Stimulated activated CD8-positive, alpha-beta memory T cell treated with anti-CD3 and anti-CD28 coated beads, Interleukin-4, amount 100 ng/mL, for 1 hour (primary cell): ENCODE data around the gene FAM236D.
"Not testable (repeated sequence)": the region's sequence is repeated elsewhere in the genome, so short reads cannot be mapped to it uniquely, and the experiment has no call there.

ENCODE experiments used
- DNase-seq, 2 donors: peaks; one replicate each; pipeline ENCODE4 v3.0.0-alpha.2; 2020; ENCODE audit warnings: low read depth in 2 of 2, low spot score in 1 of 2

FAM236D gene

GRCh38 chrX:72808110-72808509, at the start of gene FAM236D:
TSS of gene FAM236D (minus strand) at chrX:72808210. CDS start at chrX:72808110, 100 bp downstream.
- DNase-seq: not testable (repeated sequence)

- DNase-seq: not testable (repeated sequence)
Measured at GRCh38 chrX:72837532-72837931, 29.5 kb upstream of the FAM236D start.

- not testable (repeated sequence) for DNase-seq
Measured at GRCh38 chrX:72830701-72831100, 22.7 kb upstream of the FAM236D start.

DNA sequence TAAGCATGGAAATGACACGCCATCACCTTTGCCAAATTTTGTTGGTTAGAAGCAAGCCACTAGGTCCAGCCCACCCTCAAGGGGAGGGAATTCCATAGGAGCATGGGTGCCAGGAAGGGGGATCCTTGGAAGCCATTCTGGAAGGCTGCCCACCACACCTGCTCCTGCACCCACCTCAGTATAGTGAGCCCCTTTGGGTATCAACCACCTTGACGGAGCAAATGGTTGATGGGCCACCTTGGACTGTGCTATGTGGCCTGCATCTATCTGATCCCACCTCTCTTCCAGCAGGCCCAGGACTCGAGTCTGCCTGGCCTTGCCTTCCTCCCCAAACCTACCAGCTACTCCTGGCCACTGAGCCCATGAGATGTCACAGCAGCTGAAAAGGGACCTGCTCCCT, 17.6 kb downstream of the FAM236D start:
- not testable (repeated sequence) for DNase-seq

DNA sequence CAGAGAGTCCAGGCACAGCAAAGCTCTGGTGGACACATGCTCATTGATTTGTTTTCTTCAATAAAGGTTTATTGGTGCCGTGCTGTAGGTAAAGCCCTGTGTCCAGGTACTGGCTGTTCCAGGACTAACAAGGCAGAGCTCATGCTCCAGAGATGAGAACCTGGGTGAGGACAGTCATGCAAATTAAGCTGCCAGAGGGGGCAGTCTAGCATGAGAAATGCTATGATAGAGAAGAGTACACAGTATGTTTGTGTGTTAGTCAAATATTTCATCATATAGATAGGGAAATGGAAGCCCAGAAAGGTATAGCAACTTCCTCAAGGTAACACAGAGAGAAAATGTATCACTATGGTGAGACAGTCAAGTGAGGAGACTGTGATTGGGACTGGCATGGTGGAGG, 19.9 kb downstream of the FAM236D start:
- DNase-seq: not testable (repeated sequence)

- not testable (repeated sequence) for DNase-seq
Measured at GRCh38 chrX:72783964-72784363, 24.0 kb downstream of the FAM236D start.

DNA sequence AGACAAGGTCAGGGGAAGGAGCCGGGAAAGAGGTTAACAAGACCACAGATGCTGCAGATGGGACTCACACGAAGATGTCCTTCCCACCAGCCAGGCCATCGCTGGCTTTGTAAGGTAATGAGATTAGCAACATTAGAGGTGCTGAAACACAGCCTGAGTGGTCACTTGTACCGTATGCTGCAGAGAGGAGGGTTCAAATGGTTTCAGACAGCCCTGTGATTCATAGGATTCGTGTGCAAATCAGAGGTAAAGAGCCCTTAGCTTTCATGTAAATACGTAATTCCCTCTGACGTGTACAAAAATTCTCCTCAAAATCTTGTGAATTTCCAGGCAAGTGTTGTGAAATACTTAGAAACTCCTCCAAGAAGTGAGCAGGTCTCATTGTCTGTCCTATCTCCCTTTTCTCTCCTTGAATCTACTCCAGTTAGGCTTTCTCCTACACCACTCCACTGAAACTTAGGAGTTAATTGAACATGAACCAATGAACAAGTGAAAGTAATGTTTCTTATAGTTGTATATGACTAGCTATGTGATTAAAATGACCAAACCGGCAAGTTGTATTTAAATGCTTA, 24.6 kb downstream of the FAM236D start:
- DNase-seq: not testable (repeated sequence)

DNA sequence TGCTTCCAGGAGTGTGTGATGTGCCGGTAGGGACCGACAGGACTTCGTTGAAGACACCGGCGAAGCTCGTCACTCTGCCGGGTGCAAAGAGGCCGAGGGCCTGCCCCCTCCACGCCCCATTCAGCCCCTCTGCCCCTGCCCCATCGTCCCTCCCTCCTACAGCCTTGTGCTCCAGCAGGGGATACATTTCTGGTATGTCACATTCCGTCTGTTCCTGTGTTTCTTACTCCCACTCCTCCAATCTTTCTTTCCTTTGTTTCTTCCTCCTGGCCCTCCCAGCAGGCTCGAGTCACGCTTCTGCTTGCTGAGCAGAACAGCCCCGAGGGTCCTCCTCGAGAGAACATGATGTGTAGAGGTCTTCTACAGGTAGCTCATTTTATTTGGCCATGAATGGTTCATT, 25.4 kb downstream of the FAM236D start, which contains the start of gene FAM236B:
FAM236B (minus strand) TSS at position 101 of the 400 bp plus-strand sequence; CDS start at position 1, 100 bp downstream.
- not testable (repeated sequence) for DNase-seq

- not testable (repeated sequence) for DNase-seq
Measured at GRCh38 chrX:72778146-72778545, 29.9 kb downstream of the FAM236D start.

DNA sequence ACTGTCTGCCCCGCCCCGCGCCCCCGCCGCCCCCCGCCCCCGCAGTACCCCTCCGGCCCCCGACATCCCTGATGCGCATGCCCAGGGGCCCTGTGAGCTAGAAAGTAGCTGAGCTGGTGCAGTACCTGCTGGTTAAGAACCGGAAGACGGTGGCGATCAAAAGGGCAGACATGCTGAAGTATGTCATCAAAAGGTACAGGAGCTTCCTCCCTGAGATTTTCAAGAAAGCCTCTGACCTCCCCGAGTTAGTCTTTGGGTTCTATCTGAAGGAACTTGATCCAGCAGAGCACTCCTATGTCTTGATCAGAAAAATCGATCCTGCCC, 30.6 kb downstream of the FAM236D start:
- DNase-seq: not testable (repeated sequence)

- not testable (repeated sequence) for DNase-seq
Measured at GRCh38 chrX:72776653-72777466, 31.1 kb downstream of the FAM236D start, which contains the start of gene DMRTC1B. TSS of gene DMRTC1B (plus strand) at chrX:72776890. CDS start at chrX:72845136, 68,246 bp downstream.

GRCh38 chrX:72760454-72760853, 47.6 kb downstream of the FAM236D start:
- DNase-seq: not testable (repeated sequence)
